HepG2 (cell line): Measurements from ENCODE around the gene TOX2. TPM values are rescaled to one million over a fixed set of nuclear protein-coding genes. Genes with fewer than 3 reads are reported as not detected.

Source experiments
- ATAC-seq: fragments of 200-7000 bp; cut with Tn5 transposase; 3 replicates; pipeline ENCODE4 v1.9.1; 2020; ENCODE audit warnings: mild to moderate bottlenecking, moderate library complexity
- BruUV-seq: library from RNA; stranded (reverse); fragments of 400-500 nt; replicated peaks from 2 replicates; lab custom pipeline; 2021; lab: Mats Ljungman, UMichigan
- CTCF ChIA-PET: fragments of 300-600 bp; formaldehyde crosslinking; extraction: SDS; loops from one replicate; lab custom pipeline; 2021; ENCODE audit warnings: low total read pairs, inconsistent platforms, low intra/inter-chr PET ratio; lab: Yijun Ruan, JAX
- POLR2A ChIA-PET: fragments of 350-600 bp; sonication (Branson Sonifier 250); formaldehyde crosslinking; loops from one replicate; lab custom pipeline; 2020; ENCODE audit warnings: antibody characterized with exemption, inconsistent platforms; lab: Yijun Ruan, JAX
- DNase-seq: peaks from one replicate; pipeline ENCODE4 v3.0.0-alpha.2; 2015; ENCODE audit warnings: low spot score
- FAIRE-seq: peaks from 3 replicates; lab custom pipeline; 2011; peaks lifted over from hg19 to GRCh38; lab: Jason Lieb, UNC
- H2AFZ ChIP-seq: one replicate; pipeline ENCODE4 v1.6.1; 2011; ENCODE audit warnings: low read length, inconsistent platforms
- H3K27ac ChIP-seq: fragments of 300-600 bp; 3 replicates; pipeline ENCODE4 v1.8.0; 2011; ENCODE audit warnings: mixed run types, mild to moderate bottlenecking, mixed read lengths, low read length, inconsistent platforms; ENCODE audit not compliant: insufficient read depth; ENCODE audit errors: extremely low read length
- H3K27me3 ChIP-seq, 2 experiments: fragments of 200-600 bp in 1 of 2; 2 replicates in 1 of 2; 3 replicates in 1 of 2; pipeline versions ENCODE4 v1.6.0 to v1.8.0; 2011; ENCODE audit warnings: low read length in 2 of 2, mild to moderate bottlenecking in 2 of 2, moderate library complexity in 2 of 2, inconsistent platforms in 1 of 2; ENCODE audit not compliant: insufficient read depth in 2 of 2, control insufficient read depth in 1 of 2
- H3K36me3 ChIP-seq, 2 experiments: fragments of 200-600 bp in 1 of 2; replicated peaks in 1 of 2; 2 replicates in 1 of 2; 3 replicates in 1 of 2; pipeline versions ENCODE4 v1.5.1 to v1.8.0; 2011; ENCODE audit warnings: low read length in 2 of 2, inconsistent platforms in 1 of 2; ENCODE audit not compliant: insufficient read depth in 2 of 2, control insufficient read depth in 1 of 2
- H3K4me1 ChIP-seq: 2 replicates; pipeline ENCODE4 v1.5.1; 2012; ENCODE audit warnings: low read length, inconsistent platforms; ENCODE audit not compliant: insufficient read depth
- H3K4me2 ChIP-seq: 2 replicates; pipeline ENCODE4 v1.6.0; 2011; ENCODE audit warnings: low read depth, low read length, inconsistent platforms
- H3K4me3 ChIP-seq, 3 experiments: fragments of 200-600 bp in 1 of 3; sonication (generic), shearing (Covaris generic) in 1 of 3; replicated peaks in 1 of 3; 2 replicates each; pipeline ENCODE4 v1.5.1; 2011 to 2016; ENCODE audit warnings: low read length in 3 of 3, inconsistent platforms in 2 of 3, low read depth in 2 of 3, mild to moderate bottlenecking in 2 of 3, control low read depth in 1 of 3, mixed read lengths in 1 of 3; ENCODE audit not compliant: insufficient read depth in 1 of 3
- H3K79me2 ChIP-seq: one replicate; pipeline ENCODE4 v1.6.1; 2011; ENCODE audit warnings: low read length, inconsistent platforms; ENCODE audit not compliant: insufficient read depth
- H3K9ac ChIP-seq: 2 replicates; pipeline ENCODE4 v1.6.0; 2011; ENCODE audit warnings: mild to moderate bottlenecking, low read depth, low read length, inconsistent platforms; ENCODE audit not compliant: insufficient read depth
- H3K9me3 ChIP-seq: 2 replicates; pipeline ENCODE4 v1.5.1; 2012; ENCODE audit warnings: mild to moderate bottlenecking, low read length
- H4K20me1 ChIP-seq: 2 replicates; pipeline ENCODE4 v1.6.0; 2011; ENCODE audit warnings: inconsistent platforms, mild to moderate bottlenecking, low read length, moderate library complexity; ENCODE audit not compliant: insufficient read depth
- CENPX ChIP-seq: sonication (generic); formaldehyde crosslinking; IDR thresholded peaks from 2 replicates; pipeline ENCODE4 v1.9.0; 2021; ENCODE audit warnings: mild to moderate bottlenecking, missing genetic modification reagents, moderate library complexity
- ZNF362 ChIP-seq: sonication (generic); formaldehyde crosslinking; IDR thresholded peaks from 2 replicates; pipeline ENCODE4 v1.4.0; 2020; ENCODE audit warnings: missing genetic modification reagents, mild to moderate bottlenecking, borderline replicate concordance
- ZNF407 ChIP-seq: sonication (generic); formaldehyde crosslinking; IDR thresholded peaks from one replicate; pipeline ENCODE4 v1.5.1; 2020; ENCODE audit warnings: mild to moderate bottlenecking, missing genetic modification reagents; ENCODE audit errors: not compliant biosample characterization
- ZNF768 ChIP-seq: sonication (generic); formaldehyde crosslinking; IDR thresholded peaks from 2 replicates; pipeline ENCODE4 v1.4.0; 2020; ENCODE audit warnings: missing genetic modification reagents
- WGBS: methylation state at CpG from one replicate; pipeline ENCODE4 v1.1.6; 2017; ENCODE audit warnings: low lambda C conversion rate; 5-methylcytosine and 5-hydroxymethylcytosine counted together
- in situ Hi-C: cut with HindIII; loops from 2 replicates; pipeline ENCODE4 v1.10.0; 2017; ENCODE audit warnings: low pct_unique_long_range_greater_than_20kb; ENCODE audit not compliant: extremely low pct_ligation_motif_present
- intact Hi-C: fragments of 100-400 bp; cut with micrococcal nuclease; formaldehyde crosslinking; loops from one replicate; pipeline ENCODE4 v1.10.0; 2022; ENCODE audit not compliant: unreplicated experiment
- polyA plus RNA-seq, 8 experiments: library from polyadenylated mRNA; depleted of rRNA in 3 of 8; stranded (reverse) in 7 of 8; unstranded in 1 of 8; fragments of >200 nt; fragmentation: Illumina TruSeq in 4 of 8; extraction: Trizol in 4 of 8; gene quantifications; 2 replicates each; pipeline versions ENCODE4 v1.2.1 to v1.2.3, GENCODE V29; 2011 to 2016; ENCODE audit warnings: low read depth in 4 of 8, missing spikeins in 1 of 8, mixed read lengths in 1 of 8; ENCODE audit not compliant: insufficient read depth in 1 of 8
- total RNA-seq, 5 experiments: library from RNA; depleted of rRNA; stranded (reverse); fragments of >200 nt; fragmentation: Illumina TruSeq; extraction: Trizol; gene quantifications; 2 replicates each; pipeline ENCODE4 v1.2.3, GENCODE V29; 2016; ENCODE audit warnings: low read depth in 1 of 5

TOX2 gene
- total and polyA plus RNA-seq, 2 of the 13 experiments (the other 11 are each of a cell fraction or from before 2014, with no cell fraction given): not detected

GRCh38 chr20:44050327-44050726 lies 135.7 kb downstream of the TOX2 start (continued):
- TF ChIP-seq ZNF407: no peak

DNA sequence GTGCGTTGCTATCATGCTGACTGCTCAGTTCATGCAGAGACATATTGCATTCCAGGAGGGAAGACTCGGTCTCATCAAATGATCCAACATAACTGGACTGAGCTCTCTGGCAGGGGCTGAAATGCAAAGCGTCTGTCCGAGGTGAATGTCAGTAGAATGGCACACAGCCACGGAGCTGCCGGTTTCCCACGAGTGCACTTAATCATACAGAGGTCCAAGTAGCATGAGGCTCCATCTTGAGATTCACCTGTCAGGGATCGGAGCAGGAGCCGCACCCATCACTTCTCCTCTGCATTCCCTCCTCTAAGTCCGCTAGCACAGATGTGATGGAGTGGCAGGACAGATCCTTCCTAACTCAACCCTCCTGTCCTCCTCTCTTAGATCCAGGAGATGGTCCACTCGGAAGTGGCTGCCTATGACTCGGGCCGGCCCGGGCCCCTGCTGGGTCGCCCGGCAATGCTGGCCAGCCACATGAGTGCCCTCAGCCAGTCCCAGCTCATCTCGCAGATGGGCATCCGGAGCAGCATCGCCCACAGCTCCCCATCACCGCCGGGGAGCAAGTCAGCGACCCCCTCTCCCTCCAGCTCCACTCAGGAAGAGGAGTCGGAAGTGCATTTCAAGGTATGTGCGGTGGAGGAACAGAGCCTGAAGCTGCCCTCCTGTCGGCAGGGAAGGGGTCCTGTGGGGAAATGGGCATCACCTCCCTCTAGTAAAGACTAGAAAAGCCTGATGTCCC lies 136.4 kb downstream of the TOX2 start:
- no peak for ATAC-seq
- 35% methylated on average over 24 of the region's 25 CpGs for WGBS
- CTCF ChIA-PET: no interaction called here
- in situ Hi-C loops: no loop called here
- TF ChIP-seq CENPX (CRISPR knock-in tag) (no peak), ZNF362 (no peak), ZNF768 (CRISPR knock-in tag) (peak; percentile 23; the same call in 1 of the 2 replicates)
- TF ChIP-seq, all 625 proteins: peak for 1
- H3K4me3 ChIP-seq: no peak overlapping the region
- BruUV-seq: no TSS peak
- FAIRE-seq (no peak), DNase-seq (no peak)
- H2AFZ ChIP-seq: no peak overlapping the region
- peaks cover 4 to 48% of the 10 kb centered on the region in 2 experiments; a peak in 3 of 5 replicates for H3K27me3 ChIP-seq
- no peaks in the 10 kb centered on the region for H3K4me1 ChIP-seq
- no peak overlapping the region for H3K27ac ChIP-seq
- no peaks in the 10 kb centered on the region for H3K36me3 ChIP-seq
- no peaks in the 10 kb centered on the region for H4K20me1 ChIP-seq
- intact Hi-C loops: no loop called here
- POLR2A ChIA-PET: no interaction called here
- H3K9me3 ChIP-seq: no peaks in the 10 kb centered on the region
- no peaks in the 10 kb centered on the region for H3K79me2 ChIP-seq
- H3K9ac ChIP-seq: no peak overlapping the region
- H3K4me2 ChIP-seq: no peak overlapping the region
